COLO829 (cell line): ENCODE measurements around the gene SYT8.

Experiments used
- DNase-seq: peaks from one replicate; pipeline ENCODE4 v3.0.0; 2012; ENCODE audit warnings: low spot score

Gene SYT8

DNA sequence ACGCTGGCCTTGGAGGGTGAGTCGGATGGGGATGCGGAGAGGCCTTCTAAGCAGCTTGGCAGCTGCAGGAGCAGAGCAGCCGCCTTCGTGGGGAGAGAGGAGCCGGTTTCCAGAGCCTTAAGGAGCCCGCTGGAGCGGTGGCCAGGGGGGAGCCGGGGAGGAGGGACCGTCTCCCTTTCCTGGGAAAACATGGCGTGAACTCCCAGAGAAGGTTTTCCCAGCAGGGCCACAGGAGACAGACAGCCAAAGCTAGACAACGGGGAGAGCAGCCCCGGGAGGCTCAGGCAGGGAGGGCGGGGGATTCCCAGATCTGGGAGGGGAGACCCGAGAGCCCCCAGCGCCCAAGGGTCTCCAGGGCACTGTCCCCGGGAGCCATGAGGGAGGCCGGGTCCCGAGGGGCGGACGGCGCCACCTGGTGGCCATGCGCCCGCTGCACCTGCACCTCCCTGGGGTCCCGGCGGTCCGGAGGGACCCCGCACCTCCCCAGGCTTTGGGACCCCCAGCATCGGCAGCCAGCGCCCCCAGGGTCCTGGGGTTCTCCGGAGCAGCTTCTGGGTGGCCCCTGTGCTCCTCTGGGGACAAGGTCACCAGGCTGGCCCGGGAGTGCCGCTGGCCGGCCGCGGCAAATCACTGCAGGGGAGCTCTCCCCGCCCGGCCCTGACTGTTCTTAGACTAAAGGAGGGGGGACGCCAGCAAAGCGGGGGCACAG is 2.4 kb upstream of the SYT8 start:
- no peak for DNase-seq

- no peak for DNase-seq
These were observed 1.9 kb upstream of the SYT8 start for GRCh38 chr11:1832920-1833295.

GRCh38 chr11:1834062-1834610 is 654 bp upstream of the SYT8 start:
- no peak for DNase-seq

- DNase-seq, result no peak
These were observed 851 bp downstream of the SYT8 start for GRCh38 chr11:1835671-1836010.

- no peak for DNase-seq
These were observed 1.5 kb downstream of the SYT8 start for GRCh38 chr11:1836011-1836945.

DNA sequence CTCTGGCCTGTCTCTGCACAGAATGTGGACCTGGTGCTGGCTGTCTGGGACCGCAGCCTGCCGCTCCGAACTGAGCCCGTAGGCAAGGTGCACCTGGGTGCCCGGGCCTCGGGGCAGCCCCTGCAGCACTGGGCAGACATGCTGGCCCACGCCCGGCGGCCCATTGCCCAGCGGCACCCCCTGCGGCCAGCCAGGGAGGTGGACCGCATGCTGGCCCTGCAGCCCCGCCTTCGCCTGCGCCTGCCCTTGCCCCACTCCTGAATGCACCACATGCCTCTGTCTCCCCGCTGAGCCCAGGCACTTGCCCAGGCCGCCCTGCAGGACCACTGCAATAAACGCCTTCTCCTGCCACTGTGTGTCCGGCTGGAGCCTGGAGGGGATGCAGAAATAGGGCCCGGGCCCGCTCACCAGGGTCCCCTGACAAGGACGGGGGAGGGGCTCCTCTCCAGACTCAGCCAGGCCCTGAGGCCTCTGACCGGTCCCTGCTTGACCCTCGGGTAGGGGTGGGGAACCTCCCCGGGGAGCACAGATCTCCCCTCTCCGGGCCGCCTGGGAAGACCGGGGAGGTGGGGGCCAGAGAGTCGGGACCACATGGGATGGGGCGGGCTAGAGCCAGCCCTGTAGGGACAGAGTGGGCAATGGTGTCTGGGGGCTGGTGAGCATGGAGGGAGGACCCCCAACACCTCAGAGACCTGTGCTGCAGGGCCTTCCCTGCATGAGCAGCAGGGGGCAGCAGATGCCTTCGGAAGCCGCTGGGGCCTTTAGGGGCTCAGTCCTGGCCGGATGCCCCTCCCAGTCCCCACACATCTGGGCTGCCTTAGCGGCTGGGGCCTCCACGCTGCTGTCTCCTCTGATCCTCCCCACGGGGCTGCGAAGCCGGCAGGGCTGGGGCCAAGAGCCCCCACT is 2.6 kb downstream of the SYT8 start:
- DNase-seq, result no peak

GRCh38 chr11:1838077-1838425 is 3.3 kb downstream of the SYT8 start:
- no peak for DNase-seq

- DNase-seq, result no peak
These were observed 3.8 kb downstream of the SYT8 start, which contains the start of gene TNNI2 for GRCh38 chr11:1838426-1839144. Gene TNNI2 (plus strand): TSS chr11:1838981. CDS start chr11:1839697, 716 bp downstream.

- no peak for DNase-seq
These were observed 4.6 kb downstream of the SYT8 start for GRCh38 chr11:1839204-1839923.

GRCh38 chr11:1839924-1840779 is 5.4 kb downstream of the SYT8 start:
- no peak for DNase-seq

DNA sequence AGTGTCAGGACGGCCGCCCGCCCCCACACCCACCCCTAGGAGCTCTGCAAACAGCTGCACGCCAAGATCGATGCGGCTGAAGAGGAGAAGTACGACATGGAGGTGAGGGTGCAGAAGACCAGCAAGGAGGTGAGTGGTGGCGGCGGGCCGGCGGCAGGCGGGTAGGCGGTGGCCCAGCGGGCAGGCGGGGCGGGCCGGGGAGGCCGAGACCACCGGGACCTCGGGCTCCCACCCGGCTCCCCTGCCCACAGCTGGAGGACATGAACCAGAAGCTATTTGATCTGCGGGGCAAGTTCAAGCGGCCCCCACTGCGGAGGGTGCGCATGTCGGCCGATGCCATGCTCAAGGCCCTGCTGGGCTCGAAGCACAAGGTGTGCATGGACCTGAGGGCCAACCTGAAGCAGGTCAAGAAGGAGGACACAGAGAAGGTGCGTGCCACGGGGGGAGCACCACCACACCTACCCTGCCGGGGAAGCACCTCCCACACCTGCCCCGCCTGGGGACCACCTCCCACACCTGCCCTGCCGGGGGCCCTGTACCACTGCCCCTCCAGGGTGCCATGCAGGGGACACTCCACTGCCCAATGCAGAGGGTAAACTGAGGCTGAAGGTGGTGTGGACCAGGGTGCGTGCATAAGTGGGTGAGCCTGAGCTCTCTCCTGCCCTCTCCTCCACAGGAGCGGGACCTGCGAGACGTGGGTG is 6.1 kb downstream of the SYT8 start:
- no peak for DNase-seq

DNA sequence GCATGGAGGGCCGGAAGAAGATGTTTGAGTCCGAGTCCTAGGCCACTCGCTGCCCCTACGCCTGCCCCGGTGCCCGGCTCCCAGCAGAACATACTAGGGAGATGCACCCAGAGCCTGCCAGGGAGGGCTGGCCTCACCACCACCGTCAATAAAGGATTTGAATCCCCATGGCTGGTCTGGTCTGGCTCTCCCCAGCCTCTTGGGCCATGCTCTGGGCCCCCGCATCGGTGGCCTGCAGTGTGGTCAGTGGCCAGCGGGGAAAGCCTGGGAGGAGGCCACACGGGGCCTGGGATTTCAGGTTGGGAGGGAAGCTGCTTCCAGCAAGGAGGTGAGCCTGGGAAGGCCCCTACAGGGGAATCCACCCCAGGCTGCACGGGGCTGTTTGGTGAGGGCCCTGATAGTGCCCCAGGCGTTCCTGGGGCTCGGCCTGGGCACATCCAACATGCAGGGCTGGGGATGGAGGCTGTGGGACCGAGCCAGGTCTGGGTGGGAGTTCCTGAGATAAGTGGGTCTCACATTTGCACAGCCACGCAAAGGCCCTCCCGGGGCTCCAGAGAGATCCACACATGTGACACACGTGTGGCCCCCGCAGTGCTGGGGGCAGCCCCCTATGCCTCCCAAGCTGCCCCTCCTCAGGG is 6.8 kb downstream of the SYT8 start:
- no peak for DNase-seq

GRCh38 chr11:1842149-1843097 is 7.6 kb downstream of the SYT8 start:
- DNase-seq, result no peak

DNA sequence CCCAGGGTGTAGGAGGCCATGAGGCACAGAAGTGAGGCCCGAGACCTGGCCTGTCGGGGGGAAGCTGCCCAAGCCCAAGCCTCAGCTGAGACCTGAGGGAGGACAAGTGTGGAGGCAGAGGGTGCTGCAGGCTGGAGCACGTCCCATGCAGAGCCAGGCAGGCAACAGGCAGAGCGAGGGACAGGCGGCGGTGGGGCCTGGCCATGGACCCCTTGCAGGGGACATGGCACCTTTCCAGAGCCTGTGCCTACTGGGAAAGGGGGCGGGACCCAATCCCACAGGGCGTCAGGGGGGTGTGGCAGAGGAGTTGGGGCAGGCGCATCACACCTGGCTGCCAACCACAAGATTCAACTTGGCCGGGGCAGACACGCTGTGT is 8.3 kb downstream of the SYT8 start:
- DNase-seq, result no peak

DNA sequence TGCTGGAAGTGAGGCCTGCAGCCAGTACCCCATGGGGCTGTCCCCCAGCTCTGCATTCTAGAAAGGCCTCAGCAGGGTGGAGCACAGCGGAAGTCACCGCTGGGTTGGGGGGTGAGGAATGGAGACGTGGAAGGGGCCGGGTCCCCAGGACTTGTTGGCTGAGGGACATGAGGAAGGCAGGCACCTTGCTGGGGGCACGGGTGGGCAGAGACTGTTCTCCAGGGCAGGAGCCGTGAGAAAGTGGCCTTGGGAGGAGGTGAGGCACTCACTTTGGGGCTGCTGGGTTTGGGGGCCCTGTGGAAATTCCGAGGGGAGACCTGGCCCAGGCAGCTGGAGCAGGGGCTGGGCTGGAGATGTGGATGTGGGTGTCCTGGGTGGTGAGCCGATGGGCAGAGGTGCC is 9.0 kb downstream of the SYT8 start:
- no peak for DNase-seq

DNA sequence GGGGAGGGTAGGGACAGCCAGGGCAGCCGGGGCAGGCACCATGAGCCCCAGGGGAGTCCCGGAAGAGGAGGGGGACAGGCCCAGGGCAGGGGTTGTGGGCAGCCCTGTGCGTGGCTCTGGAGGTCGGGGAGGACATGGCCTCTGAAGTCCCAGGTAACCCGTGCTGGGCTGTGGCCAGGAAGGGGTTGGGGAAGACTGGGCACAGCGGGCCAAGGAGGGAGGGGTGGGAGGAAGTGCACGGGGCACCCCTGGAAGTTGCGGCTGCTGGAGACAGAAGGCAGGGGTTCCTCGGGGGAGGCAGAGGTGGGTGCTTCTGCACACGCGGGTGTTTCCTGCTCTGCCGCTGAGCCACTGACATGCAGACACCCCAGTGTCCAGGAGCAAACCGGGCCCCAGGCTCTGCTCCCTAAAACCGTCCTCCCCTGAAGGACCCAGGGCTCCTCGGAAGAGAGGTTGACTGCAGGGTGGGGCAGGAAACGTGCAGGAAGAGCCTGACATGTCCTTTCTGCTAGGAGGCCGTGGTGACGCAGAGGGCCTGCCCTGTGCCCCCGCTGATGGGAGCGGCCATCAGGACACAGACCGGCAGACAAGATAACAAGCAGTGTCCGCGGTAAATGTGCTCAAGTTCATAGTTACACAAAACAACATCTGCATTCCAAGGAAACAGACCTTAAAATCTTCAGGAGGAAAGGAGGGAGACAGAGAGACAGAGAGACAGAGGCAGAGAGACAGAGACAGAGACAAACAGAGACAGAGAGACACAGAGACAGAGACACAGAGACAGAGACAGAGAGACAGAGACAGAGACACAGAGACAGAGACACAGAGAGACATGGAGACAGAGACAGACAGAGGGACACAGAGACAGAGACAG is 9.7 kb downstream of the SYT8 start:
- DNase-seq, result no peak

DNA sequence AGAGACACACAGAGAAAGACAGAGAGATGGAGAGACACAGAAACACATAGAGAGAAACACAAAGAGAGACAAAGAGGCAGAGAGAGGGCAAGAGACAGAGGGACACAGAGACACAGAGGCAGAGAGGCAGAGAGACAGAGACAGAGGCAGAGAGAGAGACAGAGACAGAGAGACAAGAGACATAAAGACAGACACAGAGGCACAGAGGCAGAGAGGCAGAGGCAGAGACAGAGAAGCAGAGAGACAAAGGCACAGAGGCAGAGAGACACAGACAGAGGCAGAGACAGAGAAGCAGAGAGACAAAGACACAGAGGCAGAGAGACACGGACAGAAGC is 10.3 kb downstream of the SYT8 start:
- DNase-seq, result no peak
